ENCODE measurements around the gene CNKSR3.

The CNKSR3 gene

DNA sequence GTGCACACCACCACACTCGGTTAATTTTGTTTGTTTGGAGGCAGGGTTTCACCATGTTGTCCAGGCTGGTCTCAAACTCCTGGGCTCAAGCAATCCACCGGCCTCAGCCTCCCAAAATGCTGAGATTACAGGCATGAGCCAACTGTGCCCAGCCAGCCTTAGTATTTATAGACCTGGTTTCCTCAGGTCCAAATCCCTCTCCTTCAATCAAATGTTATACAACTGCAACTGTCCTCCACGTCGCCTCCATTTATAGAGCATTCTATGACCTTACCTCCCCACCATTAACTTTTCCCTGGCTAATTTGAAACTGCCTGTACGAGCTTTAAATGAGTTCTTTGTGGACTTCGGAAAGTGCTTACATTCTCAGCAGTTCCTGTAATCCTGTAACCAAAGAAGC is 114.6 kb downstream of the CNKSR3 start:
- TF ChIP-seq, protein P1, sequence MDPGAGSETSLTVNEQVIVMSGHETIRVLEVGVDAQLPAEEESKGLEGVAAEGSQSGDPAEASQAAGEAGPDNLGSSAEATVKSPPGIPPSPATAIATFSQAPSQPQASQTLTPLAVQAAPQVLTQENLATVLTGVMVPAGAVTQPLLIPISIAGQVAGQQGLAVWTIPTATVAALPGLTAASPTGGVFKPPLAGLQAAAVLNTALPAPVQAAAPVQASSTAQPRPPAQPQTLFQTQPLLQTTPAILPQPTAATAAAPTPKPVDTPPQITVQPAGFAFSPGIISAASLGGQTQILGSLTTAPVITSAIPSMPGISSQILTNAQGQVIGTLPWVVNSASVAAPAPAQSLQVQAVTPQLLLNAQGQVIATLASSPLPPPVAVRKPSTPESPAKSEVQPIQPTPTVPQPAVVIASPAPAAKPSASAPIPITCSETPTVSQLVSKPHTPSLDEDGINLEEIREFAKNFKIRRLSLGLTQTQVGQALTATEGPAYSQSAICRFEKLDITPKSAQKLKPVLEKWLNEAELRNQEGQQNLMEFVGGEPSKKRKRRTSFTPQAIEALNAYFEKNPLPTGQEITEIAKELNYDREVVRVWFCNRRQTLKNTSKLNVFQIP (CRISPR knock-in tag; IDR thresholded peaks at IDR 0.05; ENCODE audit: borderline replicate concordance, low read depth), result no peak
- TF ChIP-seq, protein P2, sequence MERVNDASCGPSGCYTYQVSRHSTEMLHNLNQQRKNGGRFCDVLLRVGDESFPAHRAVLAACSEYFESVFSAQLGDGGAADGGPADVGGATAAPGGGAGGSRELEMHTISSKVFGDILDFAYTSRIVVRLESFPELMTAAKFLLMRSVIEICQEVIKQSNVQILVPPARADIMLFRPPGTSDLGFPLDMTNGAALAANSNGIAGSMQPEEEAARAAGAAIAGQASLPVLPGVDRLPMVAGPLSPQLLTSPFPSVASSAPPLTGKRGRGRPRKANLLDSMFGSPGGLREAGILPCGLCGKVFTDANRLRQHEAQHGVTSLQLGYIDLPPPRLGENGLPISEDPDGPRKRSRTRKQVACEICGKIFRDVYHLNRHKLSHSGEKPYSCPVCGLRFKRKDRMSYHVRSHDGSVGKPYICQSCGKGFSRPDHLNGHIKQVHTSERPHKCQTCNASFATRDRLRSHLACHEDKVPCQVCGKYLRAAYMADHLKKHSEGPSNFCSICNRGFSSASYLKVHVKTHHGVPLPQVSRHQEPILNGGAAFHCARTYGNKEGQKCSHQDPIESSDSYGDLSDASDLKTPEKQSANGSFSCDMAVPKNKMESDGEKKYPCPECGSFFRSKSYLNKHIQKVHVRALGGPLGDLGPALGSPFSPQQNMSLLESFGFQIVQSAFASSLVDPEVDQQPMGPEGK (CRISPR knock-in tag; IDR thresholded peaks at IDR 0.05; ENCODE audit: borderline replicate concordance), result no peak
- TF ChIP-seq OSR1 (CRISPR knock-in tag; IDR thresholded peaks at IDR 0.05), result no peak
- ATAC-seq, result no peak

DNA sequence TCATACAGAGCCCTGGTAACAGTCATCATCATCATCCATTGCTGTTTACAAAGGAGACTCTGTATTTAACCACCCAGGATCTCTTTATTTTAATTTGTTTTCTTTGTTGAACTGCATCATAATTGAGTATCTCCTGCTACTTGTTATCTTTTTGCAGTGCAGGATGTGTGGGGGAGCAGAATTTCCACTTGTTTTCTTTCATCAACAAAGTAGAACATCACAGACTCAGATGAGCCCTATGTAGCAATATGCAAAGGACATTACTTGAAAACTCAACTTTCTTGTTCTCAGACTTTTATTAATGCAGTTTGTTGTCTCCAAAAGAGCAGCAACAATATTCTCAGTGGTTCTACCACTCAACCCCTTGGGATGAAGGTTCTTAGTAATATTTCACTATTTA is 115.2 kb downstream of the CNKSR3 start:
- no peak for ATAC-seq
- no peak for TF ChIP-seq ZNF565 (CRISPR knock-in tag; conservative IDR thresholded peaks at IDR 0.05; ENCODE audit: low read depth)
- no peak for TF ChIP-seq GLIS3 (CRISPR knock-in tag; IDR thresholded peaks at IDR 0.05)
- TF ChIP-seq TOX (CRISPR knock-in tag; IDR thresholded peaks at IDR 0.05; ENCODE audit: borderline replicate concordance), result no peak
- TF ChIP-seq ISL1 (CRISPR knock-in tag; IDR thresholded peaks at IDR 0.05), result no peak
- TF ChIP-seq ESRRG (CRISPR knock-in tag; IDR thresholded peaks at IDR 0.05), result no peak
- TF ChIP-seq, protein P3, sequence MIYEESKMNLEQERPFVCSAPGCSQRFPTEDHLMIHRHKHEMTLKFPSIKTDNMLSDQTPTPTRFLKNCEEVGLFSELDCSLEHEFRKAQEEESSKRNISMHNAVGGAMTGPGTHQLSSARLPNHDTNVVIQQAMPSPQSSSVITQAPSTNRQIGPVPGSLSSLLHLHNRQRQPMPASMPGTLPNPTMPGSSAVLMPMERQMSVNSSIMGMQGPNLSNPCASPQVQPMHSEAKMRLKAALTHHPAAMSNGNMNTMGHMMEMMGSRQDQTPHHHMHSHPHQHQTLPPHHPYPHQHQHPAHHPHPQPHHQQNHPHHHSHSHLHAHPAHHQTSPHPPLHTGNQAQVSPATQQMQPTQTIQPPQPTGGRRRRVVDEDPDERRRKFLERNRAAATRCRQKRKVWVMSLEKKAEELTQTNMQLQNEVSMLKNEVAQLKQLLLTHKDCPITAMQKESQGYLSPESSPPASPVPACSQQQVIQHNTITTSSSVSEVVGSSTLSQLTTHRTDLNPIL (CRISPR knock-in tag; IDR thresholded peaks at IDR 0.05; ENCODE audit: low read depth), result no peak
- TF ChIP-seq, protein P2 (CRISPR knock-in tag; IDR thresholded peaks at IDR 0.05; ENCODE audit: borderline replicate concordance), result no peak
- TF ChIP-seq OSR1 (CRISPR knock-in tag; IDR thresholded peaks at IDR 0.05), result no peak
- TF ChIP-seq, protein P4, sequence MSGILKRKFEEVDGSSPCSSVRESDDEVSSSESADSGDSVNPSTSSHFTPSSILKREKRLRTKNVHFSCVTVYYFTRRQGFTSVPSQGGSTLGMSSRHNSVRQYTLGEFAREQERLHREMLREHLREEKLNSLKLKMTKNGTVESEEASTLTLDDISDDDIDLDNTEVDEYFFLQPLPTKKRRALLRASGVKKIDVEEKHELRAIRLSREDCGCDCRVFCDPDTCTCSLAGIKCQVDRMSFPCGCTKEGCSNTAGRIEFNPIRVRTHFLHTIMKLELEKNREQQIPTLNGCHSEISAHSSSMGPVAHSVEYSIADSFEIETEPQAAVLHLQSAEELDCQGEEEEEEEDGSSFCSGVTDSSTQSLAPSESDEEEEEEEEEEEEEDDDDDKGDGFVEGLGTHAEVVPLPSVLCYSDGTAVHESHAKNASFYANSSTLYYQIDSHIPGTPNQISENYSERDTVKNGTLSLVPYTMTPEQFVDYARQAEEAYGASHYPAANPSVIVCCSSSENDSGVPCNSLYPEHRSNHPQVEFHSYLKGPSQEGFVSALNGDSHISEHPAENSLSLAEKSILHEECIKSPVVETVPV (CRISPR knock-in tag; IDR thresholded peaks at IDR 0.05), result no peak
- no peak for TF ChIP-seq ARNTL (CRISPR knock-in tag; IDR thresholded peaks at IDR 0.05; ENCODE audit: borderline replicate concordance, low read depth)
- TF ChIP-seq, protein P5, sequence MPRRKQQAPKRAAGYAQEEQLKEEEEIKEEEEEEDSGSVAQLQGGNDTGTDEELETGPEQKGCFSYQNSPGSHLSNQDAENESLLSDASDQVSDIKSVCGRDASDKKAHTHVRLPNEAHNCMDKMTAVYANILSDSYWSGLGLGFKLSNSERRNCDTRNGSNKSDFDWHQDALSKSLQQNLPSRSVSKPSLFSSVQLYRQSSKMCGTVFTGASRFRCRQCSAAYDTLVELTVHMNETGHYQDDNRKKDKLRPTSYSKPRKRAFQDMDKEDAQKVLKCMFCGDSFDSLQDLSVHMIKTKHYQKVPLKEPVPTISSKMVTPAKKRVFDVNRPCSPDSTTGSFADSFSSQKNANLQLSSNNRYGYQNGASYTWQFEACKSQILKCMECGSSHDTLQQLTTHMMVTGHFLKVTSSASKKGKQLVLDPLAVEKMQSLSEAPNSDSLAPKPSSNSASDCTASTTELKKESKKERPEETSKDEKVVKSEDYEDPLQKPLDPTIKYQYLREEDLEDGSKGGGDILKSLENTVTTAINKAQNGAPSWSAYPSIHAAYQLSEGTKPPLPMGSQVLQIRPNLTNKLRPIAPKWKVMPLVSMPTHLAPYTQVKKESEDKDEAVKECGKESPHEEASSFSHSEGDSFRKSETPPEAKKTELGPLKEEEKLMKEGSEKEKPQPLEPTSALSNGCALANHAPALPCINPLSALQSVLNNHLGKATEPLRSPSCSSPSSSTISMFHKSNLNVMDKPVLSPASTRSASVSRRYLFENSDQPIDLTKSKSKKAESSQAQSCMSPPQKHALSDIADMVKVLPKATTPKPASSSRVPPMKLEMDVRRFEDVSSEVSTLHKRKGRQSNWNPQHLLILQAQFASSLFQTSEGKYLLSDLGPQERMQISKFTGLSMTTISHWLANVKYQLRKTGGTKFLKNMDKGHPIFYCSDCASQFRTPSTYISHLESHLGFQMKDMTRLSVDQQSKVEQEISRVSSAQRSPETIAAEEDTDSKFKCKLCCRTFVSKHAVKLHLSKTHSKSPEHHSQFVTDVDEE (CRISPR knock-in tag; IDR thresholded peaks at IDR 0.05), result no peak
- no peak for TF ChIP-seq ZNF70 (CRISPR knock-in tag; IDR thresholded peaks at IDR 0.05)
- no peak for TF ChIP-seq TCF4 (CRISPR knock-in tag; IDR thresholded peaks at IDR 0.05; ENCODE audit: borderline replicate concordance)
- TF ChIP-seq, protein P1 (CRISPR knock-in tag; IDR thresholded peaks at IDR 0.05; ENCODE audit: borderline replicate concordance, low read depth), result no peak
- TF ChIP-seq ZNF8 (CRISPR knock-in tag; IDR thresholded peaks at IDR 0.05), result no peak
- TF ChIP-seq ZFP3 (CRISPR knock-in tag; IDR thresholded peaks at IDR 0.05), result no peak

DNA sequence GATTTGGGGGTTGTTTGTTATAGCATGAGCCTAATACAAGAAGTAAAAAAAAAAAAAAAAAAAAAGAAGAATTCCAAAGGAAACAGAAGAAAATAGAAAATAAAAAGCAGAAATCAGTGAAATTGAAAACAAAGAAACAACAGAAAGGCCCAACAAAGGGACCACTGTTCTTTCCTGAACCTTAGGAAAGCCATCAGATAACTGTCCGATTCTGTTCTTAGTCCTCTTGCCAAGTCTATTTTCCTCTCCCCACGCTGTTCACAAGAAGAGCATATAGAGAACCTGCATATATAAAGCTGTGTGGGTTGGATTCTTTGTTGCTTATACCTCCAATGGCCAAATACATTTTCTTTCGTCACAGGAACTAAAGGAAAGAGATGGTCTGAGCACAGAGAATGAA is 115.9 kb downstream of the CNKSR3 start:
- ATAC-seq, result no peak
- TF ChIP-seq ZC3H10 (CRISPR knock-in tag; IDR thresholded peaks at IDR 0.05) (no peak), TCF4 (CRISPR knock-in tag; IDR thresholded peaks at IDR 0.05; ENCODE audit: borderline replicate concordance) (no peak), CSDC2 (CRISPR knock-in tag; IDR thresholded peaks at IDR 0.05) (no peak), TOX (CRISPR knock-in tag; IDR thresholded peaks at IDR 0.05; ENCODE audit: borderline replicate concordance) (no peak), BACH2 (CRISPR knock-in tag; IDR thresholded peaks at IDR 0.05; ENCODE audit: borderline replicate concordance) (no peak), ARNTL (CRISPR knock-in tag; IDR thresholded peaks at IDR 0.05; ENCODE audit: borderline replicate concordance, low read depth) (no peak)
- TF ChIP-seq, protein P4 (CRISPR knock-in tag; IDR thresholded peaks at IDR 0.05), result no peak

Measured in SK-N-SH treated with all-trans-retinoic acid at 6 μM for 48 hours (cell line).